HL-60 (cell line): ENCODE measurements around the gene TUBG1.
"Not testable (repeated sequence)": the region's sequence is repeated elsewhere in the genome, so short reads cannot be mapped to it uniquely, and the experiment has no call there.

ENCODE experiments used
- POLR2AphosphoS5 ChIP-seq: IDR thresholded peaks from 2 replicates; pipeline ENCODE4 v1.6.1; 2012; ENCODE audit warnings: low read depth
- TF ChIP-seq, protein P1 (sequence below): IDR thresholded peaks from one replicate; pipeline ENCODE4 v1.5.1; 2011; ENCODE audit warnings: low read length, control low read depth, inconsistent platforms; ENCODE audit not compliant: insufficient read depth

- TF ChIP-seq, protein P1, sequence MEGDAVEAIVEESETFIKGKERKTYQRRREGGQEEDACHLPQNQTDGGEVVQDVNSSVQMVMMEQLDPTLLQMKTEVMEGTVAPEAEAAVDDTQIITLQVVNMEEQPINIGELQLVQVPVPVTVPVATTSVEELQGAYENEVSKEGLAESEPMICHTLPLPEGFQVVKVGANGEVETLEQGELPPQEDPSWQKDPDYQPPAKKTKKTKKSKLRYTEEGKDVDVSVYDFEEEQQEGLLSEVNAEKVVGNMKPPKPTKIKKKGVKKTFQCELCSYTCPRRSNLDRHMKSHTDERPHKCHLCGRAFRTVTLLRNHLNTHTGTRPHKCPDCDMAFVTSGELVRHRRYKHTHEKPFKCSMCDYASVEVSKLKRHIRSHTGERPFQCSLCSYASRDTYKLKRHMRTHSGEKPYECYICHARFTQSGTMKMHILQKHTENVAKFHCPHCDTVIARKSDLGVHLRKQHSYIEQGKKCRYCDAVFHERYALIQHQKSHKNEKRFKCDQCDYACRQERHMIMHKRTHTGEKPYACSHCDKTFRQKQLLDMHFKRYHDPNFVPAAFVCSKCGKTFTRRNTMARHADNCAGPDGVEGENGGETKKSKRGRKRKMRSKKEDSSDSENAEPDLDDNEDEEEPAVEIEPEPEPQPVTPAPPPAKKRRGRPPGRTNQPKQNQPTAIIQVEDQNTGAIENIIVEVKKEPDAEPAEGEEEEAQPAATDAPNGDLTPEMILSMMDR = not testable (repeated sequence)
- not testable (repeated sequence) for TF ChIP-seq POLR2AphosphoS5
Measured at GRCh38 chr17:42627032-42627764, 17.7 kb downstream of the TUBG1 start.
